ENCODE results near the gene CALHM3.

Gene CALHM3

DNA sequence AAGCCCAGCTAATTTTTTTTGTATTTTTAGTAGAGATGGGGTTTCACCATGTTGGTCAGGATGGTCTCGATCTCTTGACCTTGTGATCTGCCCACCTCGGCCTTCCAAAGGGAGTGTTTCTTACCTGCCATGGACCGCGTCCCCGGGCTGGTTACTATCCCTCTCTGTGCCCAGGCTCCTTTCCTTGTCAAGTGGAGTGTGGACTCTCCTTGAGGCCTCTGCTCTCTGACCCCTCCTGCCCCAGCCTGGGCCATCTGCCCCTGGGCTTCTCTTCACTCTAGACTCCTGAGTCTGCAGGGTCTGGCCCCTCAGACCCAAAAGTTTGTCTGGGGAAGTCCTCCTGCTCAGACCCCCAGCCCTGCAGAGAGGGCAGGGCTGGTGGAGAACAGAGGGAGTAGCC is 35.2 kb upstream of the CALHM3 start:
- no peak for TF ChIP-seq ZFP3 (CRISPR knock-in tag; IDR thresholded peaks at IDR 0.05)
- no peak for TF ChIP-seq ZNF70 (CRISPR knock-in tag; IDR thresholded peaks at IDR 0.05)
- no peak for TF ChIP-seq ZNF565 (CRISPR knock-in tag; conservative IDR thresholded peaks at IDR 0.05; ENCODE audit: low read depth)
- no peak for TF ChIP-seq ISL1 (CRISPR knock-in tag; IDR thresholded peaks at IDR 0.05)
- TF ChIP-seq SNAI2 (CRISPR knock-in tag; IDR thresholded peaks at IDR 0.05), result no peak
- no peak for TF ChIP-seq ZNF8 (CRISPR knock-in tag; IDR thresholded peaks at IDR 0.05)
- TF ChIP-seq BACH2 (CRISPR knock-in tag; IDR thresholded peaks at IDR 0.05; ENCODE audit: borderline replicate concordance), result no peak
- ATAC-seq, result no peak

DNA sequence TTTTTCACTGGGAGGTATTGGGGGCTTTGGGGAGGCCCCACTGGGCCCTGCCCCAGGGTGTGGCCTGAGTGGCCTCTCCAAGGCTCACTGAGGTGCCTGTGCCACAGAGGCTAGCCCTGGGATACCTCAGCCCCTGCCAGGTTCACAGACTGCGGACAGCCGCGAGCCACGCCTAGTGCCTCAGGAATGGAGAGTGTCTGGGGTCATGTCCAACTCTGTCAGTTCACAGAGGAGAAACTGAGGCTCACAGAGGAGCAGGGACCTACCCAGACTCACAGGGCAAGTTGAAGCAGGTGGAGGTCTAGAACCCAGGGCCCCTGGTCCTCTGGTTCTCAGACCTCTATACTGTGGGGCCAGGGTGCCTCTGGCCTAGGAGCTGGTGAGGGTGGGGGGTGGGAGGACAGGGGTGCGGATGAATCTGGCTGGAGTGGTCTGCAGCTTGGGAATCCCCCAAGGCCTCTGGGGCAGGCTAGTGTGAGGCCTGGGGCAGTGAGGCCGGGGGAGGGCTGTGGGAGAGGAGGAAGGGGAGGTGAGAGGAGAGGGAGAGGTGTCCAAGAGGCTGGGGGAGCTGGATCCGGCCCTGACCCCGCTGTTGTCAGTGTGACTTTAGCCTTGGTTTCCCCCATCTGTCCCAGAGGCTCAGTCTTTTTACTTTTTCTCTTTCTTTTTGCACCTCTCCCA is 34.5 kb upstream of the CALHM3 start:
- no peak for ATAC-seq

DNA sequence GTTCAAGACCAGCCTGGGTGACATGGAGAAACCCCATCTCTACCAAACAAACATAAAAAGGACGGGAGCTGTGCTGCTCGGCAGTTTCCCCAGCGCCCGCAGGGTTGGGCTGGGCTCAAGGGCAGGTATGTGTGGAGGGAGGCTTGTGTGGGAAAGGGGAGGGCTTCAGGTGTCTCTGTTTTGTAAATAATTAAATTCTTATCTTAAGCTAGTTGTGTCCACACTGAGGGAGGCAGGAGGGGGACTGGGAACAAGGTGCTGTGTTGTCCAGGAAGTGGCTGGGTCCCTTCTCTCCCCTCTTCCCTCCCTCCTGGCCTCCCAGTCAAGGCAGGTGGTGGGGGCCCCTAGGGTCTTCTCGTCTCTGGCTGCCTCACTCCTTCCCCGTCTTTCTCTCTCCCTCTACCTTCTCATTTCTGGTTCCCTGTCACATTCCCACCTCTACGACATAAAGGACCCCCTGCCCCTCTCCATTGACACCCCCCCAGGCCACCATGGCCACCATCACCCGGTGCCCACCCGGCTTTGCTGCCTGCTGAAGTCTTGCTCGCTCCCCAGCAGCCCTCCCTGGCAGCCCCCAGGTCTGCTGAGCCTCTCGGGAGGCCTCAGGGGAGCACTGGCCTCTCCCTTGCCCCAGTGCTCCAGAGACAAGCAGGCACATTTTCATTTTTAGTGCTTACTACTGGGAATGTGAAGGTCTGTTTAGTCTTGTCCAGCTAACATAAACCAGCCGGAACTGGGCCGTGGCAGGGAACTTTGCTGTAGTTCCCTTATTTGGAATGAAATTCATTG is 33.7 kb upstream of the CALHM3 start:
- no peak for TF ChIP-seq ZFP3 (CRISPR knock-in tag; IDR thresholded peaks at IDR 0.05)
- ATAC-seq, result no peak

More for the DNA sequence above, 34.5 kb upstream of the CALHM3 start:
- TF ChIP-seq ISL1 (CRISPR knock-in tag; IDR thresholded peaks at IDR 0.05), result no peak
- TF ChIP-seq, protein P1, sequence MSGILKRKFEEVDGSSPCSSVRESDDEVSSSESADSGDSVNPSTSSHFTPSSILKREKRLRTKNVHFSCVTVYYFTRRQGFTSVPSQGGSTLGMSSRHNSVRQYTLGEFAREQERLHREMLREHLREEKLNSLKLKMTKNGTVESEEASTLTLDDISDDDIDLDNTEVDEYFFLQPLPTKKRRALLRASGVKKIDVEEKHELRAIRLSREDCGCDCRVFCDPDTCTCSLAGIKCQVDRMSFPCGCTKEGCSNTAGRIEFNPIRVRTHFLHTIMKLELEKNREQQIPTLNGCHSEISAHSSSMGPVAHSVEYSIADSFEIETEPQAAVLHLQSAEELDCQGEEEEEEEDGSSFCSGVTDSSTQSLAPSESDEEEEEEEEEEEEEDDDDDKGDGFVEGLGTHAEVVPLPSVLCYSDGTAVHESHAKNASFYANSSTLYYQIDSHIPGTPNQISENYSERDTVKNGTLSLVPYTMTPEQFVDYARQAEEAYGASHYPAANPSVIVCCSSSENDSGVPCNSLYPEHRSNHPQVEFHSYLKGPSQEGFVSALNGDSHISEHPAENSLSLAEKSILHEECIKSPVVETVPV (CRISPR knock-in tag; IDR thresholded peaks at IDR 0.05), result no peak
- no peak for TF ChIP-seq OSR1 (CRISPR knock-in tag; IDR thresholded peaks at IDR 0.05)
- no peak for TF ChIP-seq GLIS3 (CRISPR knock-in tag; IDR thresholded peaks at IDR 0.05)
- TF ChIP-seq ESRRG (CRISPR knock-in tag; IDR thresholded peaks at IDR 0.05), result no peak
- TF ChIP-seq RARB (CRISPR knock-in tag; IDR thresholded peaks at IDR 0.05), result no peak
- no peak for TF ChIP-seq PATZ1 (CRISPR knock-in tag; IDR thresholded peaks at IDR 0.05; ENCODE audit: borderline replicate concordance)
- no peak for TF ChIP-seq BACH2 (CRISPR knock-in tag; IDR thresholded peaks at IDR 0.05; ENCODE audit: borderline replicate concordance)
- TF ChIP-seq CSDC2 (CRISPR knock-in tag; IDR thresholded peaks at IDR 0.05), result no peak
- TF ChIP-seq ZFP3 (CRISPR knock-in tag; IDR thresholded peaks at IDR 0.05), result no peak
- TF ChIP-seq, protein P2, sequence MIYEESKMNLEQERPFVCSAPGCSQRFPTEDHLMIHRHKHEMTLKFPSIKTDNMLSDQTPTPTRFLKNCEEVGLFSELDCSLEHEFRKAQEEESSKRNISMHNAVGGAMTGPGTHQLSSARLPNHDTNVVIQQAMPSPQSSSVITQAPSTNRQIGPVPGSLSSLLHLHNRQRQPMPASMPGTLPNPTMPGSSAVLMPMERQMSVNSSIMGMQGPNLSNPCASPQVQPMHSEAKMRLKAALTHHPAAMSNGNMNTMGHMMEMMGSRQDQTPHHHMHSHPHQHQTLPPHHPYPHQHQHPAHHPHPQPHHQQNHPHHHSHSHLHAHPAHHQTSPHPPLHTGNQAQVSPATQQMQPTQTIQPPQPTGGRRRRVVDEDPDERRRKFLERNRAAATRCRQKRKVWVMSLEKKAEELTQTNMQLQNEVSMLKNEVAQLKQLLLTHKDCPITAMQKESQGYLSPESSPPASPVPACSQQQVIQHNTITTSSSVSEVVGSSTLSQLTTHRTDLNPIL (CRISPR knock-in tag; IDR thresholded peaks at IDR 0.05; ENCODE audit: low read depth), result no peak
- no peak for TF ChIP-seq ARNTL (CRISPR knock-in tag; IDR thresholded peaks at IDR 0.05; ENCODE audit: borderline replicate concordance, low read depth)
- no peak for TF ChIP-seq ZFP30 (CRISPR knock-in tag; IDR thresholded peaks at IDR 0.05)
- no peak for TF ChIP-seq TOX (CRISPR knock-in tag; IDR thresholded peaks at IDR 0.05; ENCODE audit: borderline replicate concordance)
- no peak for TF ChIP-seq ZNF8 (CRISPR knock-in tag; IDR thresholded peaks at IDR 0.05)
- TF ChIP-seq SNAI2 (CRISPR knock-in tag; IDR thresholded peaks at IDR 0.05), result no peak
- no peak for TF ChIP-seq ZC3H10 (CRISPR knock-in tag; IDR thresholded peaks at IDR 0.05)
- no peak for TF ChIP-seq PPARA (CRISPR knock-in tag; IDR thresholded peaks at IDR 0.05; ENCODE audit: borderline replicate concordance)
- no peak for TF ChIP-seq POU6F1 (CRISPR knock-in tag; IDR thresholded peaks at IDR 0.05; ENCODE audit: borderline replicate concordance, low read depth)
- TF ChIP-seq TCF4 (CRISPR knock-in tag; IDR thresholded peaks at IDR 0.05; ENCODE audit: borderline replicate concordance), result no peak

GRCh38 chr10:103512166-103512565 is 33.1 kb upstream of the CALHM3 start:
- TF ChIP-seq, protein P2 (CRISPR knock-in tag; IDR thresholded peaks at IDR 0.05; ENCODE audit: low read depth), result no peak
- TF ChIP-seq OSR1 (CRISPR knock-in tag; IDR thresholded peaks at IDR 0.05) (no peak), ESRRG (CRISPR knock-in tag; IDR thresholded peaks at IDR 0.05) (no peak), PPARA (CRISPR knock-in tag; IDR thresholded peaks at IDR 0.05; ENCODE audit: borderline replicate concordance) (no peak), POU6F1 (CRISPR knock-in tag; IDR thresholded peaks at IDR 0.05; ENCODE audit: borderline replicate concordance, low read depth) (no peak), ZNF8 (CRISPR knock-in tag; IDR thresholded peaks at IDR 0.05) (no peak), ISL1 (CRISPR knock-in tag; IDR thresholded peaks at IDR 0.05) (no peak), GLIS3 (CRISPR knock-in tag; IDR thresholded peaks at IDR 0.05) (no peak), ZFP3 (CRISPR knock-in tag; IDR thresholded peaks at IDR 0.05) (no peak), ZC3H10 (CRISPR knock-in tag; IDR thresholded peaks at IDR 0.05) (no peak)
- no peak for ATAC-seq
